Activated CD4-positive, alpha-beta T cell treated with anti-CD3 and anti-CD28 coated beads, Interleukin-2, amount 10 ng/mL, durations not matched to agents 7 days and 5 days (primary cell): ENCODE data around the gene LY6G6D. TPM values are rescaled to one million over a fixed set of nuclear protein-coding genes. Genes with fewer than 3 reads are reported as not detected.

Experiments used
- CTCF ChIA-PET: fragments of 350-600 bp; sonication (Branson Sonifier 250); formaldehyde crosslinking; loops from one replicate; lab custom pipeline; 2021; ENCODE audit warnings: antibody characterized with exemption; lab: Charles Lee
- POLR2A ChIA-PET: fragments of 350-600 bp; sonication (Branson Sonifier 250); formaldehyde crosslinking; loops from one replicate; lab custom pipeline; 2021; ENCODE audit warnings: antibody characterized with exemption; lab: Charles Lee
- DNase-seq: peaks from one replicate; pipeline ENCODE4 v3.0.0-alpha.2; 2020
- H3K27ac Mint-ChIP-seq: one replicate; pipeline ENCODE4 v1.8.0; 2021; ENCODE audit warnings: mild to moderate bottlenecking, moderate library complexity, mixed read lengths
- H3K27me3 Mint-ChIP-seq: one replicate; pipeline ENCODE4 v1.8.0; 2021; ENCODE audit warnings: mixed read lengths
- H3K36me3 Mint-ChIP-seq: one replicate; pipeline ENCODE4 v1.8.0; 2021; ENCODE audit warnings: low read depth, mixed read lengths
- H3K4me1 Mint-ChIP-seq: one replicate; pipeline ENCODE4 v1.8.0; 2021; ENCODE audit warnings: mixed read lengths
- H3K4me3 Mint-ChIP-seq: one replicate; pipeline ENCODE4 v1.8.0; 2021; ENCODE audit warnings: mild to moderate bottlenecking, moderate library complexity, mixed read lengths
- H3K9me3 Mint-ChIP-seq: one replicate; pipeline ENCODE4 v1.8.0; 2021; ENCODE audit warnings: mixed read lengths
- microRNA-seq: library from miRNA; unstranded; fragments of <30 nt; microRNA quantifications from one replicate; pipeline ENCODE4 v1.2.0, GENCODE V29; 2021; ENCODE audit warnings: borderline microRNAs expressed, borderline replicate concordance
- total RNA-seq, 2 experiments: library from RNA; stranded (reverse); gene quantifications; one replicate each; pipeline ENCODE4 v1.2.3, GENCODE V29; 2021

LY6G6D gene
- total RNA-seq, 2 experiments from 2014 or later: not detected

- H3K27ac Mint-ChIP-seq: peak overlapping the region; percentile 13
- H3K4me1 Mint-ChIP-seq: peaks cover 39% of the 10 kb centered on the region
- H3K9me3 Mint-ChIP-seq: no peaks in the 10 kb centered on the region
- H3K27me3 Mint-ChIP-seq: no peaks in the 10 kb centered on the region
- H3K4me3 Mint-ChIP-seq: no peak overlapping the region
- DNase-seq: no peak
- ChIA-PET POLR2A (no interaction called here), CTCF (interaction anchor here (0.7 to 1.3 kb wide), 2 partner anchors 9 to 45 kb away, joined by 3 to 7 read pairs; no protein-coding TSS in a partner anchor)
- peaks cover 11% of the 10 kb centered on the region for H3K36me3 Mint-ChIP-seq
Measured at GRCh38 chr6:31765910-31766794, 51.0 kb downstream of the LY6G6D start.

GRCh38 chr6:31767096-31767645 is 52.0 kb downstream of the LY6G6D start:
- CTCF ChIA-PET: interaction anchor here (0.5 kb wide), 1 partner anchor 11 kb away, joined by 4 read pairs; no protein-coding TSS in a partner anchor

More at GRCh38 chr6:31767096-31767645, 52.0 kb downstream of the LY6G6D start:
- Mint-ChIP-seq H3K27ac (no peak overlapping the region), H3K27me3 (no peaks in the 10 kb centered on the region), H3K4me1 (peaks cover 46% of the 10 kb centered on the region), H3K9me3 (no peaks in the 10 kb centered on the region), H3K4me3 (no peak overlapping the region), H3K36me3 (peaks cover 8% of the 10 kb centered on the region)
- POLR2A ChIA-PET: no interaction called here
- DNase-seq: no peak

Small RNA genes within 50 kb of the gene (microRNA-seq; reads per million reads assigned to microRNA genes)
- not detected for gene MIR4646

Other genes with a start within 250 kb of the LY6G6D start
- 10 to 100 TPM; 54.2 to 55.7 TPM for gene MICB, start 217.2 kb upstream of the LY6G6D start, total RNA-seq
- not detected for gene MCCD1, start 186.4 kb upstream of the LY6G6D start, total RNA-seq
- 100 to 1,000 TPM; 420 to 442 TPM for gene DDX39B, start 173.3 kb upstream of the LY6G6D start, total RNA-seq
- gene ATP6V1G2, start 168.7 kb upstream of the LY6G6D start, total RNA-seq: 1 to 10 TPM; 3.6 to 3.7 TPM
- gene NFKBIL1, start 167.7 kb upstream of the LY6G6D start, total RNA-seq: 10 to 100 TPM; 15.8 to 16.0 TPM
- 10 to 100 TPM; 20.9 to 27.0 TPM for gene LTA, start 143.1 kb upstream of the LY6G6D start, total RNA-seq
- 10 to 100 TPM; 46.5 to 47.1 TPM for gene TNF, start 139.8 kb upstream of the LY6G6D start, total RNA-seq
- 100 to 1,000 TPM; 585 to 747 TPM for gene LTB, start 132.9 kb upstream of the LY6G6D start, total RNA-seq
- 10 to 100 TPM; 33.3 to 36.8 TPM for gene LST1, start 129.1 kb upstream of the LY6G6D start, total RNA-seq
- gene NCR3, start 122.3 kb upstream of the LY6G6D start, total RNA-seq: 10 to 100 TPM; 20.0 to 23.8 TPM
- 10 to 100 TPM; 48.0 to 54.2 TPM for gene AIF1, start 100.1 kb upstream of the LY6G6D start, total RNA-seq
- gene PRRC2A, start 94.6 kb upstream of the LY6G6D start, total RNA-seq: 100 to 1,000 TPM; 240 to 246 TPM
- gene BAG6, start 62.7 kb upstream of the LY6G6D start, total RNA-seq: 100 to 1,000 TPM; 268 to 286 TPM
- gene APOM, start 59.5 kb upstream of the LY6G6D start, total RNA-seq: 1 to 10 TPM; 3.9 to 4.5 TPM
- gene C6orf47, start 54.6 kb upstream of the LY6G6D start, total RNA-seq: 10 to 100 TPM; 20.2 to 20.9 TPM
- gene GPANK1, start 50.4 kb upstream of the LY6G6D start, total RNA-seq: 10 to 100 TPM; 34.4 to 42.9 TPM
- 100 to 1,000 TPM; 218 to 273 TPM for gene CSNK2B, start 49.3 kb upstream of the LY6G6D start, total RNA-seq
- gene LY6G5B, start 45.4 kb upstream of the LY6G6D start, total RNA-seq: 10 to 100 TPM; 26.0 to 27.4 TPM
- gene LY6G5C, start 34.3 kb upstream of the LY6G6D start, total RNA-seq: 1 to 10 TPM; 1.7 to 2.1 TPM
- gene ABHD16A, start 12.0 kb upstream of the LY6G6D start, total RNA-seq: 10 to 100 TPM; 47.2 to 54.1 TPM
- gene LY6G6F, start 8.5 kb upstream of the LY6G6D start, total RNA-seq: not detected
- gene LY6G6C, start 6.4 kb downstream of the LY6G6D start, total RNA-seq: not detected
- gene MPIG6B, start 8.0 kb downstream of the LY6G6D start, total RNA-seq: under 1 TPM; 0.15 to 0.19 TPM
- 10 to 100 TPM; 13.3 to 15.4 TPM for gene DDAH2, start 14.0 kb downstream of the LY6G6D start, total RNA-seq
- 100 to 1,000 TPM; 525 to 561 TPM for gene CLIC1, start 21.2 kb downstream of the LY6G6D start, total RNA-seq
- gene MSH5, start 24.7 kb downstream of the LY6G6D start, total RNA-seq: 10 to 100 TPM; 56.1 to 58.0 TPM
- gene SAPCD1, start 47.3 kb downstream of the LY6G6D start, total RNA-seq: 10 to 100 TPM in 1 of 2 experiments, 1 to 10 TPM in 1; 9.8 to 12.0 TPM
- gene VWA7, start 62.0 kb downstream of the LY6G6D start, total RNA-seq: 1 to 10 TPM; 5.2 to 5.4 TPM
- 100 to 1,000 TPM in 1 of 2 experiments, 10 to 100 TPM in 1; 85.0 to 100 TPM for gene VARS1, start 80.4 kb downstream of the LY6G6D start, total RNA-seq
- 100 to 1,000 TPM; 103 to 109 TPM for gene LSM2, start 91.6 kb downstream of the LY6G6D start, total RNA-seq
- gene HSPA1L, start 99.9 kb downstream of the LY6G6D start, total RNA-seq: 1 to 10 TPM; 3.3 to 3.5 TPM
- gene HSPA1A, start 100.2 kb downstream of the LY6G6D start, total RNA-seq: 10 to 100 TPM; 89.8 to 92.7 TPM
- 10 to 100 TPM; 44.0 to 47.2 TPM for gene HSPA1B, start 112.4 kb downstream of the LY6G6D start, total RNA-seq
- gene NEU1, start 147.5 kb downstream of the LY6G6D start, total RNA-seq: 10 to 100 TPM; 16.7 to 17.0 TPM
- under 1 TPM in 1 of 2 experiments, not detected in 1; 0.15 TPM for gene SLC44A4, start 163.6 kb downstream of the LY6G6D start, total RNA-seq
- 10 to 100 TPM; 70.4 to 71.6 TPM for gene EHMT2, start 182.3 kb downstream of the LY6G6D start, total RNA-seq
- gene ZBTB12, start 186.7 kb downstream of the LY6G6D start, total RNA-seq: 1 to 10 TPM; 1.3 to 1.8 TPM
- 1 to 10 TPM in 1 of 2 experiments, under 1 TPM in 1; 0.57 to 1.3 TPM for gene C2, start 212.4 kb downstream of the LY6G6D start, total RNA-seq
- under 1 TPM in 1 of 2 experiments, not detected in 1; 0.37 TPM for gene CFB, start 230.7 kb downstream of the LY6G6D start, total RNA-seq
- 10 to 100 TPM; 65.2 to 72.3 TPM for gene NELFE, start 243.6 kb downstream of the LY6G6D start, total RNA-seq
- gene SKIC2, start 243.8 kb downstream of the LY6G6D start, total RNA-seq: 100 to 1,000 TPM in 1 of 2 experiments, 10 to 100 TPM in 1; 88.0 to 101 TPM